ENCODE results near the gene KRTAP4-8. TPM values are rescaled to one million over a fixed set of nuclear protein-coding genes. Genes with fewer than 3 reads are reported as not detected.

The KRTAP4-8 gene
- total and polyA plus RNA-seq, 2 of the 8 experiments (the other 6 are each of a cell fraction or from before 2014, with no cell fraction given) = not detected

- H3K79me2 ChIP-seq (ENCODE audit: control insufficient read depth in 1 of 2, insufficient read depth in 2 of 2, low read length in 2 of 2) = no peaks in the 10 kb centered on the region
- no peak overlapping the region for H2BK20ac ChIP-seq (ENCODE audit: low read length)
- H3K36me3 ChIP-seq (ENCODE audit: control insufficient read depth in 2 of 4, insufficient read depth in 4 of 4, low read length in 3 of 4) = no peaks in the 10 kb centered on the region
- H3K56ac ChIP-seq (replicated peaks; ENCODE audit: insufficient read length, low read depth, low read length) = no peak overlapping the region
- H3K4ac ChIP-seq (replicated peaks; ENCODE audit: insufficient read length, low read depth, low read length) = no peak overlapping the region
- no peak overlapping the region for H2BK12ac ChIP-seq (ENCODE audit: low read depth, low read length)
- H3K18ac ChIP-seq (ENCODE audit: extremely low read depth, low read length) = no peak overlapping the region
- no peak overlapping the region for H3K9ac ChIP-seq (replicated peaks in 1 of 4; ENCODE audit: extremely low read depth in 1 of 4, low read depth in 3 of 4, low read length in 3 of 4)
- H2AFZ ChIP-seq (ENCODE audit: low read length) = no peak overlapping the region
- FAIRE-seq = no peak
- H4K20me1 ChIP-seq (replicated peaks in 1 of 2; ENCODE audit: control insufficient read depth in 1 of 2, insufficient read depth in 2 of 2, low read length in 2 of 2) = no peaks in the 10 kb centered on the region
- H4K91ac ChIP-seq (replicated peaks; ENCODE audit: insufficient read length, low read length) = no peak overlapping the region
- no peak overlapping the region for H3K27ac ChIP-seq (ENCODE audit: low read depth, low read length)
- H3K4me1 ChIP-seq (replicated peaks in 1 of 4; ENCODE audit: control insufficient read depth in 3 of 4, insufficient read depth in 4 of 4, low read length in 3 of 4) = no peaks in the 10 kb centered on the region
- no peak overlapping the region for H3K23ac ChIP-seq (ENCODE audit: insufficient read length)
- H2BK5ac ChIP-seq (ENCODE audit: low read depth, low read length) = no peak overlapping the region
- H2AK5ac ChIP-seq (ENCODE audit: low read depth, low read length) = no peak overlapping the region
- no peaks in the 10 kb centered on the region for H3K9me3 ChIP-seq (ENCODE audit: insufficient read depth in 2 of 2, low read depth in 1 of 2, low read length in 1 of 2)
- ChIA-PET POLR2A (ENCODE audit: partially characterized antibody) (no interaction called here), CTCF (ENCODE audit: partially characterized antibody) (no interaction called here)
- H3K14ac ChIP-seq (ENCODE audit: insufficient read length) = no peak overlapping the region
- no peak overlapping the region for H4K5ac ChIP-seq (ENCODE audit: insufficient read length, low read depth, low read length)
- no peaks in the 10 kb centered on the region for H3K23me2 ChIP-seq (ENCODE audit: low read depth, low read length)
- no peak overlapping the region for H3K4me3 ChIP-seq (ENCODE audit: extremely low read depth in 1 of 4, insufficient read depth in 2 of 4, low read depth in 3 of 4, low read length in 4 of 4)
- H2BK120ac ChIP-seq (replicated peaks; ENCODE audit: low read depth, low read length) = no peak overlapping the region
- H3K27me3 ChIP-seq (replicated peaks in 1 of 4; ENCODE audit: control insufficient read depth in 3 of 4, extremely low read depth in 1 of 4, insufficient read depth in 3 of 4, low read length in 3 of 4) = no peaks in the 10 kb centered on the region
- H3K4me2 ChIP-seq (ENCODE audit: insufficient read depth in 1 of 2, low read depth in 2 of 2, low read length in 2 of 2) = no peak overlapping the region
- H3K79me1 ChIP-seq (ENCODE audit: low read depth, low read length) = no peaks in the 10 kb centered on the region
- H4K8ac ChIP-seq (ENCODE audit: extremely low read depth, insufficient read depth, low read length) = no peak overlapping the region
- DNase-seq (ENCODE audit: low read depth in 1 of 2, low spot score in 2 of 2) = no peak
- no peak overlapping the region for H2BK15ac ChIP-seq (ENCODE audit: low read length)
- TF ChIP-seq FOSL1 (IDR thresholded peaks at IDR 0.05; ENCODE audit: insufficient read depth, low read depth, low read length) (no peak), POU5F1 (IDR thresholded peaks at IDR 0.05; ENCODE audit: low read depth, low read length) (no peak), MAFK (IDR thresholded peaks at IDR 0.05; ENCODE audit: low read depth, low read length) (no peak), YY1 (IDR thresholded peaks at IDR 0.05; ENCODE audit: low read depth, low read length) (no peak), SP4 (IDR thresholded peaks at IDR 0.05; ENCODE audit: low read length) (no peak), POLR2A (IDR thresholded peaks at IDR 0.05; ENCODE audit: control extremely low read depth in 1 of 2, low read depth in 2 of 2, low read length in 2 of 2) (no peak), USF2 (IDR thresholded peaks at IDR 0.05; ENCODE audit: low read length) (no peak), HDAC2 (IDR thresholded peaks at IDR 0.05; ENCODE audit: borderline replicate concordance in 1 of 2, low read depth in 2 of 2, low read length in 2 of 2) (no peak), ATF2 (IDR thresholded peaks at IDR 0.05; ENCODE audit: low read length) (no peak), TAF1 (IDR thresholded peaks at IDR 0.05; ENCODE audit: low read depth, low read length) (no peak), JUN (IDR thresholded peaks at IDR 0.05; ENCODE audit: low read depth, low read length) (no peak), BACH1 (IDR thresholded peaks at IDR 0.05; ENCODE audit: low read length) (no peak), KDM5A (IDR thresholded peaks at IDR 0.05; ENCODE audit: low read length) (no peak), RAD21 (IDR thresholded peaks at IDR 0.05 in 1 of 2, conservative IDR thresholded peaks at IDR 0.05 in 1 of 2; ENCODE audit: low read depth in 2 of 2, low read length in 2 of 2) (no peak)
Measured at GRCh38 chr17:41076788-41077187, 21.2 kb downstream of the KRTAP4-8 start.
